PC-9 (cell line): Measurements from ENCODE around the gene RPEL1.

ENCODE experiments used
- CTCF ChIP-seq: fragments of 200-600 bp; sonication (generic); conservative IDR thresholded peaks from 2 replicates; pipeline ENCODE4 v1.6.1; 2017; ENCODE audit warnings: mixed run types, antibody characterized with exemption, mild to moderate bottlenecking, moderate library complexity
- EZH2 ChIP-seq: fragments of 200-600 bp; sonication (generic); IDR thresholded peaks from 2 replicates; pipeline ENCODE4 v1.8.0; 2017; ENCODE audit warnings: antibody characterized with exemption, low read depth

GRCh38 chr10:103282961-103283360 lies 37.3 kb downstream of the RPEL1 start:
- TF ChIP-seq EZH2: no peak
- TF ChIP-seq CTCF: no peak
